ENCODE results near the gene MYH7B. TPM values are rescaled to one million over a fixed set of nuclear protein-coding genes. Genes with fewer than 3 reads are reported as not detected.

The MYH7B gene
- total RNA-seq, 2 experiments from 2014 or later = 0.23 to 0.40 TPM

GRCh38 chr20:34978092-34978744 lies 22.6 kb downstream of the MYH7B start:
- POLR2A ChIA-PET = no interaction called here
- Mint-ChIP-seq H3K36me3 (ENCODE audit: low read depth) (no peaks in the 10 kb centered on the region), H3K27ac (no peak overlapping the region), H3K9me3 (ENCODE audit: low read depth) (no peaks in the 10 kb centered on the region), H3K27me3 (peaks cover 24% of the 10 kb centered on the region), H3K4me3 (no peak overlapping the region), H3K4me1 (no peaks in the 10 kb centered on the region)
- intact Hi-C loops (cut with DNase I, micrococcal nuclease) = no loop called here
- ATAC-seq = no peak
- CTCF ChIA-PET = no interaction called here
- no peak for DNase-seq

- Mint-ChIP-seq H3K36me3 (ENCODE audit: low read depth) (no peaks in the 10 kb centered on the region), H3K4me3 (no peak overlapping the region), H3K4me1 (no peaks in the 10 kb centered on the region), H3K9me3 (ENCODE audit: low read depth) (no peaks in the 10 kb centered on the region), H3K27me3 (peaks cover 30% of the 10 kb centered on the region), H3K27ac (no peak overlapping the region)
- intact Hi-C loops (cut with DNase I, micrococcal nuclease) = no loop called here
- ChIA-PET CTCF (interaction anchor here (0.6 kb wide), 1 partner anchor 416 kb away, joined by 3 read pairs; no protein-coding TSS in a partner anchor), POLR2A (no interaction called here)
- ATAC-seq (peak; percentile 79), DNase-seq (peak; percentile 61)
Measured at GRCh38 chr20:34979366-34980153, 23.9 kb downstream of the MYH7B start.

GRCh38 chr20:34980543-34981233 lies 25.0 kb downstream of the MYH7B start:
- DNase-seq = no peak
- peaks cover 28% of the 10 kb centered on the region for H3K27me3 Mint-ChIP-seq
- H3K36me3 Mint-ChIP-seq (ENCODE audit: low read depth) = no peaks in the 10 kb centered on the region
- H3K4me3 Mint-ChIP-seq = no peak overlapping the region
- H3K27ac Mint-ChIP-seq = no peak overlapping the region
- ATAC-seq = no peak
- no peaks in the 10 kb centered on the region for H3K9me3 Mint-ChIP-seq (ENCODE audit: low read depth)
- ChIA-PET POLR2A (no interaction called here), CTCF (interaction anchor here (0.6 kb wide), 1 partner anchor 415 kb away, joined by 3 read pairs; no protein-coding TSS in a partner anchor)
- H3K4me1 Mint-ChIP-seq = no peaks in the 10 kb centered on the region
- intact Hi-C loops (cut with DNase I, micrococcal nuclease) = no loop called here

- Mint-ChIP-seq H3K36me3 (ENCODE audit: low read depth) (no peaks in the 10 kb centered on the region), H3K4me1 (no peaks in the 10 kb centered on the region), H3K27ac (no peak overlapping the region), H3K4me3 (no peak overlapping the region), H3K9me3 (ENCODE audit: low read depth) (no peaks in the 10 kb centered on the region), H3K27me3 (peaks cover 22% of the 10 kb centered on the region)
- POLR2A ChIA-PET = no interaction called here
- ATAC-seq (no peak), DNase-seq (no peak)
- intact Hi-C loops (cut with DNase I, micrococcal nuclease) = no loop called here
- CTCF ChIA-PET = no interaction called here
Measured at GRCh38 chr20:34982270-34983088, 26.8 kb downstream of the MYH7B start.

DNA sequence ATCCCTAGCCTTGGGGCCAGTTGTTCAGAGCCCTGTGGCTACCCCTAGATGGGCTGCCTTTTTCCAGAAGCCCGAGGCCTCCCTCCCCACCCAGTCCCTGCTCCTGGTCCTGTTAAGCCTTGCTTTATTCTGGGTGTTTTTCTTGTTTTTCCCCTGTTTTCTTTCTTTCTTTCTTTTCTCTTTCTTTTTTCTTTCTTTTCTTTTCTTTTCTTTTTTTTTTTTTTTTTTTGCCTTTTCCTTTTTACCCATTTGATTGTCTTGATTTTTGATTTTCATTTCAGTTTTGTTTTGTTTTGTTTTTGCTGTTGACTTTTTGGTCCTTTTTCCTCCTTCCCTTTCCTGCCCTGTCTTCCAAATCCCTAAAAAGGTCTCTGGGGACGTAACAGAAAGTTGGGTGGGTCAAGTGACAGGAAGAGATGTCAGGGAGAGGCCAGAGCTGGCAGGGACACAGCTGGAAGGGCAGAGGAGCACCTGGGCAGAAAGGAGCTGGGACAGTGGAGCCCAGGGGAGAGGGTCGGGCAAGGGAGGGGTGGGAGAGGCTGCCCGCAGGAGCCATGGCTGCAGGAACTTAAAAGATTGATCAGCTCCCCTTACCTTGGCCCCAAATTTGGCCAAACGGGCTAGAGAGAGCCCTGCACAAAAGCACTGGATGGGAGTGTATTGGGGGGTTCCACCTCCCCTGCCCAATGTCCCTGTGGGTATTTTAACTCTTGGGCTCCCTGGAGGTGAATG lies 27.6 kb downstream of the MYH7B start:
- Mint-ChIP-seq H3K36me3 (ENCODE audit: low read depth) (no peaks in the 10 kb centered on the region), H3K4me1 (no peaks in the 10 kb centered on the region), H3K27ac (no peak overlapping the region), H3K4me3 (no peak overlapping the region), H3K27me3 (peaks cover 19% of the 10 kb centered on the region), H3K9me3 (ENCODE audit: low read depth) (no peaks in the 10 kb centered on the region)
- ATAC-seq (no peak), DNase-seq (no peak)
- intact Hi-C loops (cut with DNase I, micrococcal nuclease) = no loop called here
- CTCF ChIA-PET = no interaction called here
- POLR2A ChIA-PET = no interaction called here

DNA sequence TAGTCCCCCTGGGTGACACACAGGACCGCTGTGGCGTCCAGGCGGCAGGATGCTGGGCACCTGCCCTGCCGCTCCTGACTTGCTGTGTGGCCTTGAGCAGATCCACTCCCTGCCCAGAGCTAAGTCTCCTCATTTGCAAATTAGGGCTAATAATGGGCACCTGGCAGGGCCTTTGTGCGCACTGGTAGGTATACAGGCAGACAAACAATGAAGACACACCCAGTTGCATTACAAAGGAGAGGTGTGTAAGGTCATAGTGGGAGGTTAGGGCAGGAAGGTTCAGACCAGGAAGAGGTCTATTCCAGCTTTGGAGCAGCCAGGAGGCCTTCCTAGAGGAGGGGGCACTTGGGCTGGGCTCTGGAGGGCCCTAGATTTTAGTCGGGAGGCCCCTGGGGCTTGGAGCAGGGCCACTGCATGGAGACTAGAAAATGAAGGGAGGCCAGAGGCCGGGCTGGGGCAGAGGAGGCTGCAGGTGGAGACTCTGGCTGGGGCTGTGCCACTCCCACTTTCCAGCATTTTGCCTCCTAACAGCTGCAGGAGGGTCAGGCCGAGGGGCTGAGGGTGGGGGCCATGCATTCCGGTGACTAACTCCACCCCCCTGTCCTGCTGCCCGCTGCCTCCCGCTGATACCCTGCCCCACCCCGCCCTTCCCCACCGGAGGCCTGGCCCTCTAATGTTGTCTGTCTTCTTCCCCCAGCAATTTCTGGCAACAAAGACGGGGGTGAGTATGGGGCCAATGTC lies 28.5 kb downstream of the MYH7B start:
- ChIA-PET POLR2A (no interaction called here), CTCF (no interaction called here)
- no peak overlapping the region for H3K27ac Mint-ChIP-seq
- ATAC-seq = no peak
- no peak for DNase-seq
- H3K4me1 Mint-ChIP-seq = no peaks in the 10 kb centered on the region
- no peaks in the 10 kb centered on the region for H3K9me3 Mint-ChIP-seq (ENCODE audit: low read depth)
- peaks cover 19% of the 10 kb centered on the region for H3K27me3 Mint-ChIP-seq
- H3K36me3 Mint-ChIP-seq (ENCODE audit: low read depth) = no peaks in the 10 kb centered on the region
- H3K4me3 Mint-ChIP-seq = no peak overlapping the region
- intact Hi-C loops (cut with DNase I, micrococcal nuclease) = no loop called here

- no peaks in the 10 kb centered on the region for H3K4me1 Mint-ChIP-seq
- ATAC-seq = no peak
- intact Hi-C loops (cut with DNase I, micrococcal nuclease) = no loop called here
- POLR2A ChIA-PET = no interaction called here
- no peaks in the 10 kb centered on the region for H3K9me3 Mint-ChIP-seq (ENCODE audit: low read depth)
- no peak overlapping the region for H3K27ac Mint-ChIP-seq
- H3K36me3 Mint-ChIP-seq (ENCODE audit: low read depth) = no peaks in the 10 kb centered on the region
- peaks cover 19% of the 10 kb centered on the region for H3K27me3 Mint-ChIP-seq
- DNase-seq = no peak
- CTCF ChIA-PET = no interaction called here
- H3K4me3 Mint-ChIP-seq = no peak overlapping the region
Measured at GRCh38 chr20:34984756-34985261, 29.1 kb downstream of the MYH7B start.

GRCh38 chr20:34985461-34986310 lies 30.0 kb downstream of the MYH7B start:
- Mint-ChIP-seq H3K4me1 (no peaks in the 10 kb centered on the region), H3K36me3 (ENCODE audit: low read depth) (no peaks in the 10 kb centered on the region), H3K27ac (no peak overlapping the region), H3K27me3 (peaks cover 19% of the 10 kb centered on the region), H3K9me3 (ENCODE audit: low read depth) (no peaks in the 10 kb centered on the region), H3K4me3 (no peak overlapping the region)
- no peak for DNase-seq
- POLR2A ChIA-PET = no interaction called here
- no peak for ATAC-seq
- intact Hi-C loops (cut with DNase I, micrococcal nuclease) = no loop called here
- CTCF ChIA-PET = no interaction called here

GRCh38 chr20:34986311-34987287 lies 30.9 kb downstream of the MYH7B start:
- ATAC-seq (no peak), DNase-seq (no peak)
- intact Hi-C loops (cut with DNase I, micrococcal nuclease) = no loop called here
- H3K4me3 Mint-ChIP-seq = no peak overlapping the region
- CTCF ChIA-PET = no interaction called here
- H3K27ac Mint-ChIP-seq = no peak overlapping the region
- POLR2A ChIA-PET = no interaction called here
- peaks cover 14% of the 10 kb centered on the region for H3K27me3 Mint-ChIP-seq
- no peaks in the 10 kb centered on the region for H3K9me3 Mint-ChIP-seq (ENCODE audit: low read depth)
- no peaks in the 10 kb centered on the region for H3K36me3 Mint-ChIP-seq (ENCODE audit: low read depth)
- H3K4me1 Mint-ChIP-seq = no peaks in the 10 kb centered on the region
